ENCODE results near the gene ZNF385B. TPM values are rescaled to one million over a fixed set of nuclear protein-coding genes. Genes with fewer than 3 reads are reported as not detected.
A peak's percentile ranks its signal among the peaks of the same experiment; 100 is the strongest.

Gene ZNF385B
- total RNA-seq, 1 donor from 2014 or later = 1.9 TPM

- no peak for DNase-seq (ENCODE audit: extremely low spot score, unreplicated experiment)
- no peaks in the 10 kb centered on the region for H3K4me1 Mint-ChIP-seq (ENCODE audit: unreplicated experiment)
- H3K27me3 Mint-ChIP-seq = peaks cover 3% of the 10 kb centered on the region
- H3K4me3 Mint-ChIP-seq = no peak overlapping the region
- no peak overlapping the region for H3K27ac Mint-ChIP-seq
- H3K36me3 Mint-ChIP-seq = no peaks in the 10 kb centered on the region
- TF ChIP-seq CTCF (conservative IDR thresholded peaks at IDR 0.05) = no peak
- H3K9me3 Mint-ChIP-seq = no peaks in the 10 kb centered on the region
Observed at GRCh38 chr2:179682756-179683155, 178.7 kb downstream of the ZNF385B start.

- Mint-ChIP-seq H3K27me3 (no peaks in the 10 kb centered on the region), H3K9me3 (peaks cover 5% of the 10 kb centered on the region), H3K4me3 (no peak overlapping the region), H3K27ac (no peak overlapping the region), H3K4me1 (ENCODE audit: unreplicated experiment) (no peaks in the 10 kb centered on the region), H3K36me3 (no peaks in the 10 kb centered on the region)
- TF ChIP-seq CTCF (conservative IDR thresholded peaks at IDR 0.05) = no peak
- DNase-seq (ENCODE audit: extremely low spot score, unreplicated experiment) = no peak
Observed at GRCh38 chr2:179677746-179678505, 183.5 kb downstream of the ZNF385B start.

GRCh38 chr2:179677077-179677688 is 184.2 kb downstream of the ZNF385B start:
- Mint-ChIP-seq H3K4me1 (ENCODE audit: unreplicated experiment) (no peaks in the 10 kb centered on the region), H3K36me3 (no peaks in the 10 kb centered on the region), H3K27me3 (no peaks in the 10 kb centered on the region), H3K9me3 (peaks cover 5% of the 10 kb centered on the region), H3K4me3 (no peak overlapping the region), H3K27ac (no peak overlapping the region)
- no peak for TF ChIP-seq CTCF (conservative IDR thresholded peaks at IDR 0.05)
- DNase-seq (ENCODE audit: extremely low spot score, unreplicated experiment) = no peak

- Mint-ChIP-seq H3K9me3 (peaks cover 5% of the 10 kb centered on the region), H3K27me3 (no peaks in the 10 kb centered on the region), H3K4me1 (ENCODE audit: unreplicated experiment) (no peaks in the 10 kb centered on the region), H3K36me3 (no peaks in the 10 kb centered on the region), H3K27ac (peak overlapping the region; percentile 7), H3K4me3 (no peak overlapping the region)
- no peak for TF ChIP-seq CTCF (conservative IDR thresholded peaks at IDR 0.05)
- no peak for DNase-seq (ENCODE audit: extremely low spot score, unreplicated experiment)
Observed at GRCh38 chr2:179675435-179675834, 186.0 kb downstream of the ZNF385B start.

- H3K4me3 Mint-ChIP-seq = no peak overlapping the region
- peaks cover 5% of the 10 kb centered on the region for H3K9me3 Mint-ChIP-seq
- no peaks in the 10 kb centered on the region for H3K36me3 Mint-ChIP-seq
- H3K27ac Mint-ChIP-seq = no peak overlapping the region
- no peak for DNase-seq (ENCODE audit: extremely low spot score, unreplicated experiment)
- no peaks in the 10 kb centered on the region for H3K4me1 Mint-ChIP-seq (ENCODE audit: unreplicated experiment)
- no peaks in the 10 kb centered on the region for H3K27me3 Mint-ChIP-seq
- no peak for TF ChIP-seq CTCF (conservative IDR thresholded peaks at IDR 0.05)
Observed at GRCh38 chr2:179671043-179671981, 190.1 kb downstream of the ZNF385B start.

All from type B pancreatic cell (in vitro differentiated cells).